HepG2 (cell line): ENCODE measurements around the gene COPS7A. TPM values are rescaled to one million over a fixed set of nuclear protein-coding genes. Genes with fewer than 3 reads are reported as not detected.

ENCODE experiments used
- DMAP1 ChIP-seq: IDR thresholded peaks from 2 replicates; pipeline ENCODE4 v1.6.1; 2016
- HMGXB3 ChIP-seq: sonication (generic); formaldehyde crosslinking; IDR thresholded peaks from 2 replicates; pipeline ENCODE4 v1.4.0; 2020; ENCODE audit warnings: missing genetic modification reagents, borderline replicate concordance
- HOXA5 ChIP-seq: sonication (generic); formaldehyde crosslinking; IDR thresholded peaks from 2 replicates; pipeline ENCODE4 v1.4.0; 2020; ENCODE audit warnings: missing genetic modification reagents
- MYPOP ChIP-seq: sonication (generic); formaldehyde crosslinking; IDR thresholded peaks from 2 replicates; pipeline ENCODE4 v1.8.1; 2023; ENCODE audit warnings: mild to moderate bottlenecking, moderate library complexity, missing genetic modification reagents
- RBFOX2 ChIP-seq: fragments of 200-400 bp; formaldehyde crosslinking; IDR thresholded peaks from 2 replicates; pipeline ENCODE4 v1.6.1; 2017; ENCODE audit warnings: low read depth, mild to moderate bottlenecking, low read length
- SNAI1 ChIP-seq: sonication (generic); formaldehyde crosslinking; IDR thresholded peaks from 2 replicates; pipeline ENCODE4 v1.5.0; 2020; ENCODE audit warnings: mild to moderate bottlenecking, missing genetic modification reagents, borderline replicate concordance
- SPEN ChIP-seq: sonication (generic); formaldehyde crosslinking; IDR thresholded peaks from 2 replicates; pipeline ENCODE4 v1.5.1; 2020; ENCODE audit warnings: low read depth, mild to moderate bottlenecking, missing genetic modification reagents
- YEATS2 ChIP-seq: sonication (generic); formaldehyde crosslinking; IDR thresholded peaks from 2 replicates; pipeline ENCODE4 v1.4.0; 2020; ENCODE audit warnings: missing genetic modification reagents, borderline replicate concordance
- ZFP91 ChIP-seq: sonication (generic); formaldehyde crosslinking; IDR thresholded peaks from 2 replicates; pipeline ENCODE4 v1.9.0; 2022; ENCODE audit warnings: missing genetic modification reagents, mild to moderate bottlenecking, borderline replicate concordance
- ZKSCAN1 ChIP-seq: fragments of 150-350 bp; IDR thresholded peaks from 2 replicates; pipeline ENCODE4 v1.6.1; 2014; ENCODE audit warnings: low read length
- ZNF407 ChIP-seq: sonication (generic); formaldehyde crosslinking; IDR thresholded peaks from one replicate; pipeline ENCODE4 v1.5.1; 2020; ENCODE audit warnings: mild to moderate bottlenecking, missing genetic modification reagents; ENCODE audit errors: not compliant biosample characterization
- ZNF414 ChIP-seq: sonication (generic); formaldehyde crosslinking; IDR thresholded peaks from 2 replicates; pipeline ENCODE4 v1.5.0; 2020; ENCODE audit warnings: missing genetic modification reagents
- ZNF431 ChIP-seq: sonication (generic); formaldehyde crosslinking; IDR thresholded peaks from 2 replicates; pipeline ENCODE4 v1.9.0; 2022; ENCODE audit warnings: missing genetic modification reagents, low read depth, mild to moderate bottlenecking, borderline replicate concordance
- polyA plus RNA-seq, 8 experiments: library from polyadenylated mRNA; depleted of rRNA in 3 of 8; stranded (reverse) in 7 of 8; unstranded in 1 of 8; fragments of >200 nt; fragmentation: Illumina TruSeq in 4 of 8; extraction: Trizol in 4 of 8; gene quantifications; 2 replicates each; pipeline versions ENCODE4 v1.2.1 to v1.2.3, GENCODE V29; 2011 to 2016; ENCODE audit warnings: low read depth in 4 of 8, missing spikeins in 1 of 8, mixed read lengths in 1 of 8; ENCODE audit not compliant: insufficient read depth in 1 of 8
- total RNA-seq, 5 experiments: library from RNA; depleted of rRNA; stranded (reverse); fragments of >200 nt; fragmentation: Illumina TruSeq; extraction: Trizol; gene quantifications; 2 replicates each; pipeline ENCODE4 v1.2.3, GENCODE V29; 2016; ENCODE audit warnings: low read depth in 1 of 5

Gene COPS7A
- total and polyA plus RNA-seq, 2 of the 13 experiments (the other 11 are each of a cell fraction or from before 2014, with no cell fraction given) = 40.0 to 73.6 TPM

DNA sequence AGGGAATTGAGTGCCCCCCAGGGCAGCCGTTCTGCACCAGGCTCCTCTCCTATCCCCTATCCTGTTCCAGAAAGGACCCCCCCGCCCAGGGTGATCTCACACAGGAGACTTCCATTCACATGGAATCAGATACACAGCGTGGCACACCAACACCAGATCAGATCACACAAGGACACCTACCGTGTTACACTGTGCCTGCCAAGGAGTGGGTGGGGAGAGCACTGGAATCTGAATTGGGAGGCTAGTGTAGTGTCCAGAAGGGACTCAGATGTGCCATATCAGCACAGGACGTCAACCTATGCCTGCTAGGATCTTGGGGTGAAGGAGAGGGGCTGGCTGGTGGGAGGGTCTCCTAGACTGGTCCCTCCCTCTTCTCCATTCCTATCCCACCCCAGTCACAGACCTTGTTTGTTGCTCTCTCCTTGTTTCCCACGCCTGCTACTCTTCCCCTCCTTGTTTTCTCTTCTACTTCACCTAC lies 44.6 kb downstream of the COPS7A start (continued):
- no peak for TF ChIP-seq ZFP91 (CRISPR knock-in tag)
- TF ChIP-seq ZNF414 = no peak
- no peak for TF ChIP-seq MYPOP (CRISPR knock-in tag)
- TF ChIP-seq SNAI1 (CRISPR knock-in tag) = no peak
- peak; percentile 9; the same call in 1 of the 2 replicates for TF ChIP-seq SPEN (CRISPR knock-in tag)
- TF ChIP-seq ZNF431 = no peak
- no peak for TF ChIP-seq DMAP1
- TF ChIP-seq RBFOX2 = 0 out of 2 replicates have a peak, but pooled peaks have one; percentile 9
- no peak for TF ChIP-seq HOXA5 (CRISPR knock-in tag)
- TF ChIP-seq HMGXB3 (CRISPR knock-in tag) = no peak
- TF ChIP-seq YEATS2 = no peak
- TF ChIP-seq ZKSCAN1 = no peak
- no peak for TF ChIP-seq ZNF407
